Chondrocyte (in vitro differentiated cells): ENCODE data around the gene C4orf36. TPM values are rescaled to one million over a fixed set of nuclear protein-coding genes. Genes with fewer than 3 reads are reported as not detected.

Source experiments
- DNase-seq: peaks from one replicate; pipeline ENCODE4 v3.0.0; 2021; ENCODE audit warnings: mixed read lengths, low spot score
- H3K27ac Mint-ChIP-seq: one replicate; pipeline ENCODE4 v1.8.0; 2021; ENCODE audit warnings: mild to moderate bottlenecking, moderate library complexity, mixed read lengths; ENCODE audit not compliant: unreplicated experiment
- H3K27me3 Mint-ChIP-seq: 2 replicates; pipeline ENCODE4 v1.8.0; 2021; ENCODE audit warnings: low read depth, mixed read lengths
- H3K36me3 Mint-ChIP-seq: 2 replicates; pipeline ENCODE4 v1.8.0; 2021; ENCODE audit warnings: low read depth, mixed read lengths
- H3K4me1 Mint-ChIP-seq: 2 replicates; pipeline ENCODE4 v1.8.0; 2021; ENCODE audit warnings: low read depth, mild to moderate bottlenecking, mixed read lengths
- H3K4me3 Mint-ChIP-seq: one replicate; pipeline ENCODE4 v1.8.0; 2021; ENCODE audit warnings: mild to moderate bottlenecking, moderate library complexity, mixed read lengths; ENCODE audit not compliant: unreplicated experiment
- H3K9me3 Mint-ChIP-seq: 2 replicates; pipeline ENCODE4 v1.8.0; 2021; ENCODE audit warnings: low read depth, mixed read lengths
- long read RNA-seq: library from polyadenylated mRNA; stranded (forward); transcript quantifications from one replicate; pipeline ENCODE4 v2.0.0, GENCODE V29; 2021
- total RNA-seq: library from RNA; stranded (reverse); gene quantifications from 3 replicates; pipeline ENCODE4 v1.2.1, GENCODE V29; 2021
- TF ChIP-seq, protein P1 (sequence below): fragments of 200-600 bp; sonication (generic); IDR thresholded peaks from 2 replicates; pipeline ENCODE4 v1.5.0; 2021; ENCODE audit warnings: antibody characterized with exemption, mild to moderate bottlenecking, moderate library complexity

Gene C4orf36, protein sequence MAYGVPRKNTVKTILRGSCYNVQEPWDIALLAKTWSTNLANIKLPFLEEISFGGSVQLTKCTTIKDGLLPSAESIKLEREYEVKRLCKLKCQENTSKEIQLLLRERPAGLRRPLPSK
- 0.60 TPM in 1 of 3 replicates, not detected in the others for total RNA-seq
- long read RNA-seq, result 0 reads

DNA sequence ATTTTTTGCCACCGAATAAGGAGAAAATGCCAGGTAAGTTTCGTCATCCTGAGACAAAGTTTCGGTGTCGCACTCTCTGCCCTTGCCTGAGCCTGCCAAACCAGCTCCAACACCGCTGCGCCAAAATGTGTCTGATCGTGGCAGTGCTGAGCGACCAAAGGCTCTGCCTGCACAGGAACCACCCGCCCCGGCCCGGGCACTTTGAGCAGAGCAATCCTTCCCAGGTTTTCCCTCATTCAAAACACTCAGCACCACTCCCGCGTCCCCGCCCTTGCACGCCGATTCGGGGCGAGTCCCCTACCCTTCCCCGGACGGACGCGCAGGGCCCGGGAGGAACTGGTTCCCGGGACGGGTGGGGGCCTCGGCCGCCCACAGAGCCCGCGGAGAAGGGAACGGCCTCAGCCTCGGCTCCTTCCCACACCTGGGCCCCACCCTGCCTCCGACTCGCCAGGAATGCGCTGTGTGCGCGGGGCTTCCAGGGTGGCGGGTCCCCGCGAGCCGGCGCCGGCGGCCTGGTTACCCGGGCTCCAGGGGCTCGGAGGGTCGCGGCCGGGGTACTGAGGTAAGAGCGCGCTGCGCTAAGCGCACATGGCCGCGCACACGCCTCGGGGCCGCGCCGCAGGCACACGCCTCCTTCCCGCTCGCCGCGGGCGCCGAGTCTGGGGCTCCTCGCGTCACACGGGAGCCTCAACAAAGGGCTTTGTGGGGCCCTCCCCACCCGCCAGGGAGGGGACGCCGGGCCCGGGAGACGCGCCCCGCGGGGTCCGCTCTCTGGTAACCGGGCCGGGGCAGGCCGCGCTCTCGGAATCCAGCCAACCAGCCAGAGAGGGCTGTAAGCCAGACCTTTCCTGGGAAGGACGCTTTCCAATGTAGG is at the start of gene C4orf36:
Gene C4orf36, minus strand, starts transcription at position 661 of the 874 bp plus-strand sequence. CDS start 902 bp downstream, outside the sequence.
- no peak for DNase-seq

DNA sequence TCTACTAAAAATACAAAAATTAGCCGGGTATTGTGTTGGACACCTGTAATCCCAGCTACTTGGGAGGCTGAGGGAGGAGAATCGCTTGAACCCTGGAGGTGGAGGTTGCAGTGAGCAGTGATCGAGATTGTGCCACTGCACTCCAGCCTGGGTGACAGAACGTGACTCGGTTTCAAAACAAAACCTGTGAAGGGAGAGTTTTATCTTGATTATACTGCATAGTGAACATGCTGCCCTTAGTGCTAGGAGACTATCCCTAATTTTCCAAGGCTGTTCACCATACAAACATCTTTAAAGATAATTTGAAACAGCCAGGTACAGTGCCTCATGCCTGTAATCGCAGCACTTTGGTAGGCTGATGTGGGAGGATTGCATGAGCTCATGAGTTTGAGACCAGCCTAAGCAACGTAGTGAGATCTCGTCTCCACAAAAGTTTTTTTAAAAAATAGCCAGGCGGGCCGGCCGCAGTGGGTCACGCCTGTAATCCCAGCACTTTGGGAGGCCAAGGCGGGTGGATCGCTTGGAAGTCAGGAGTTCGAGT is 48.8 kb upstream of the C4orf36 start:
- no peaks in the 10 kb centered on the region for H3K27me3 Mint-ChIP-seq
- no peak overlapping the region for H3K27ac Mint-ChIP-seq
- TF ChIP-seq, protein P1, sequence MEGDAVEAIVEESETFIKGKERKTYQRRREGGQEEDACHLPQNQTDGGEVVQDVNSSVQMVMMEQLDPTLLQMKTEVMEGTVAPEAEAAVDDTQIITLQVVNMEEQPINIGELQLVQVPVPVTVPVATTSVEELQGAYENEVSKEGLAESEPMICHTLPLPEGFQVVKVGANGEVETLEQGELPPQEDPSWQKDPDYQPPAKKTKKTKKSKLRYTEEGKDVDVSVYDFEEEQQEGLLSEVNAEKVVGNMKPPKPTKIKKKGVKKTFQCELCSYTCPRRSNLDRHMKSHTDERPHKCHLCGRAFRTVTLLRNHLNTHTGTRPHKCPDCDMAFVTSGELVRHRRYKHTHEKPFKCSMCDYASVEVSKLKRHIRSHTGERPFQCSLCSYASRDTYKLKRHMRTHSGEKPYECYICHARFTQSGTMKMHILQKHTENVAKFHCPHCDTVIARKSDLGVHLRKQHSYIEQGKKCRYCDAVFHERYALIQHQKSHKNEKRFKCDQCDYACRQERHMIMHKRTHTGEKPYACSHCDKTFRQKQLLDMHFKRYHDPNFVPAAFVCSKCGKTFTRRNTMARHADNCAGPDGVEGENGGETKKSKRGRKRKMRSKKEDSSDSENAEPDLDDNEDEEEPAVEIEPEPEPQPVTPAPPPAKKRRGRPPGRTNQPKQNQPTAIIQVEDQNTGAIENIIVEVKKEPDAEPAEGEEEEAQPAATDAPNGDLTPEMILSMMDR, result no peak
- no peak for DNase-seq
- H3K36me3 Mint-ChIP-seq, result no peaks in the 10 kb centered on the region
- H3K9me3 Mint-ChIP-seq, result no peaks in the 10 kb centered on the region
- H3K4me1 Mint-ChIP-seq, result peaks cover 38% of the 10 kb centered on the region
- no peak overlapping the region for H3K4me3 Mint-ChIP-seq

More for the DNA sequence above, at the start of gene C4orf36:
- peak within 1 kb of the TSS; percentile 46 for H3K27ac Mint-ChIP-seq
- TF ChIP-seq, protein P1, result peak; percentile 45
- H3K9me3 Mint-ChIP-seq, result no peaks in the 10 kb centered on the region
- H3K4me3 Mint-ChIP-seq, result peak within 1 kb of the TSS; percentile 80
- peaks cover 15% of the 10 kb centered on the region for H3K4me1 Mint-ChIP-seq
- H3K27me3 Mint-ChIP-seq, result no peaks in the 10 kb centered on the region
- no peaks in the 10 kb centered on the region for H3K36me3 Mint-ChIP-seq

DNA sequence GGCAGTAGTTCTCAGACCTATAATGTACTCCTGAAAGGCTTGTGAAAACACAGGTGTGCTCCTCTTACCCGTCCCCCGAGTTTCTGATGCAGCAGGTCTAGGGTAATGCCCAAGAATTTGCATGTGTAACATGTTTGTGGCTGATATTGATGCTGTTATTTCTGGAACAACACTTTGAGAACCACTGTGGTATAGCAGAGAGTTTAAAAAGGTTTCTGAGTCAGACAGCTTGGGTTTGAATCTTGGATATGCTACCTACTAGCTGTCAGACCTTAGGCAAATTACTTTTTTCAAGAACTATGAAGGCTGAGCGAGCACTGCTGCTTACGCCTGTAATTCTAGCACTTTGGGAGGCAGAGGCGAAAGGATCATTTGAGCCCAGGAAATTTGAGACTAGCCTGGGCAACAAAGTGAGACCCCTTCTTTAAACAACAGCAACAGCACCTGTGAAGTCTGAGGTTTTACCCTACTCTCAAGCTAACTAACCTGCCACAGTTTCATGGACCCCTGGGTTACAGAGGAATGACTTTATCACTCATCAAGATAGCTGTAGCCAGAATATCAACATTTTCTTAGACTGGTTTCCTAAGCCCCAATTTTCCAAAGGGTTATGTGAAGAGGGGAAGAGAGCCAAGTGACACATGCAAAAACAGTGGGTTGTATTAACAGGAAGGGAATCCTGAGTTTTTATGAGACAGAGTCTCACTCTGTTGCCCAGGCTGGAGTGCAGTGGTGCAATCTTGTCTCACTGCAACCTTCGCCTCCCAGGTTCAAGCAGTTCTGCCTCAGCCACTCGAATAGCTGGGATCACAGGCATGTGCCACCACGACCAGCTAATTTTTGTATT is 47.7 kb upstream of the C4orf36 start:
- H3K4me1 Mint-ChIP-seq, result peaks cover 41% of the 10 kb centered on the region
- TF ChIP-seq, protein P1, result no peak
- H3K27me3 Mint-ChIP-seq, result no peaks in the 10 kb centered on the region
- DNase-seq, result no peak
- no peaks in the 10 kb centered on the region for H3K9me3 Mint-ChIP-seq
- H3K4me3 Mint-ChIP-seq, result no peak overlapping the region
- H3K27ac Mint-ChIP-seq, result no peak overlapping the region
- no peaks in the 10 kb centered on the region for H3K36me3 Mint-ChIP-seq

DNA sequence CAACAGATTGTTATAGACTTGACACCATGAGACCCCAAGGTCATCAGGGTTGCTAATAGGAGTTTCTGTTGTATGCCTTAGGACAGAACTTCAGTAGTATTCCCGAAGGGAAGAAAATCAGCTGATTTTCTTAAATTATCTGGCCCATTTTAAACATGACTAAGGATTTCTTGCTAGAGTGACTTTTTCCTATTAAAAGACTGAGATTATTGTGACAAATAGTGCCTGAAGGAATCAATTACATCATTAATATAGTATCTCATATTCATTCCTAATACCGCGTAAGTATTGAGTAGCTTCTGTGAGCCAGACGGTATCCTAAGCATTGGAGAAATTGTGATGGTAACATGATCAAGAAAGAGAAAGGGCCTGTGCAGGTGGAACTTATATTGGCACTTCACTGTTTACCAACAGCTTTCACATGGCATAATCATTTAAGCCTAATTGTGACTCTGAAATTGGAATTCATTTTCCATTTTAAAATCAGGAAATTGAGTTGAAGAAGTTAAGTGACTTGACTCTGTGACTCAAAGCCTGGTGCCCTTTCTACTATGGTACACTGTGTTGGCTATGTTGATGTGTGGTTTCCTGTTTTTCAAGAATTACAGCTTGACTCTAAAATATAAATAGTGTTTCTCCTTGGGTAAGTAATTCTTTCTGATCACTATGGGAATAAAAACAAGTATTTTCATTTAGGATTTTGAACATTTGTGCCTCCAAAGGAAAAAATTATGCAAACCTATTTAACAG is 46.7 kb upstream of the C4orf36 start:
- TF ChIP-seq, protein P1, result no peak
- Mint-ChIP-seq H3K27me3 (no peaks in the 10 kb centered on the region), H3K36me3 (no peaks in the 10 kb centered on the region), H3K27ac (no peak overlapping the region), H3K9me3 (no peaks in the 10 kb centered on the region), H3K4me1 (peaks cover 38% of the 10 kb centered on the region), H3K4me3 (no peak overlapping the region)
- no peak for DNase-seq
